GM19467 (cell line): ENCODE results near the gene FEV.
"Not testable (repeated sequence)": the region's sequence is repeated elsewhere in the genome, so short reads cannot be mapped to it uniquely, and the experiment has no call there.

Experiments
- ATAC-seq: cut with Tn5 transposase; IDR thresholded peaks from one replicate; pipeline ENCODE4 v1.9.1; 2021; ENCODE audit warnings: mild to moderate bottlenecking, moderate library complexity; ENCODE audit not compliant: unreplicated experiment

The FEV gene

DNA sequence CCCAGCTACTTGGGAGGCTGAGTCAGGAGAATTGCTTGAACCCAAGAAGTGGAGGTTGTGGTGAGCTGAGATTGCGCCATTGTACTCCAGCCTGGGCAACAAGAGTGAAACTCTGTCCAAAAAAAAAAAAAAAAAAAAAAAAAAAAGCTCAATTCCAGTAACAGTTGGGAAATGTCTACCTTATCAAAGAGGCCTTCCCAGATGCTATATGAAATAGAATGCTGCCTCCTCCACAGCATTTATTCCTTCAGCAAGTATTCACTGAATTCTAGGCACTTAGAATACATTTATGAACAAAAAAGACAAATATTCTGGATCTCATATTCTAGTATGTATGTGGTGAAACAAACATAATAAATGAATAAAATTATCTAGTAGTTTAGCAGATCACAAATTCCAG lies 38.4 kb downstream of the FEV start:
- ATAC-seq, result no peak

DNA sequence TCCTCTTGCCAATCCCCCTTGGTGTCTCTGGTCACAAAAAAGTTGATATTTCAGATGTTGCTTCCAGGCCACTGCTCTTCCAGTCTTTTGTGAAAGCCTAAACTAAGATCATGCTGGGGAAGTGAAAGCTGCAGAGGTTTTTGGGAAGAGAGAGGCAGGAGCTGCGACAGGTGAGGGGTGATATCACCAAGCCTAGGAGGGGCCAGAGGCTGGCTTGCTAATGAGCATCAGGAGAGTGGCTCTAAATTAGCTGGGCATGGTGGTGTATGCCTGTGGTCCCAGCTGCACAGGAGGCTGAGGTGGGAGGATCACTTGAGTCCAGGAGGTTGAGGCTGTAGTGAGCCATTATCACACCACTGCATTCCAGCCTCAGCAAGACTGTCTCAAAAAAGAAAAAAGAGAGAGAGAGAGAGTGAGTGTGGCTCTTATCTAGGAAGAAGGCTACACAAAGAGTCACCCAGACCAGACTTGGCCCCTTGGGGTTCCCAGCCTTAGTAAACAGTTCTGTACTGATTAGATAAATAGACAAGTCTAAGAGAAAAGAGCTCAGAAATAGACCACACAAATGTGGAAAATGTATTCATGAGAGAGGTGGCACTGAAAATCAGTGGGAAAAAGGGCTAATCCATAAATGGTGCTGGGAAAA lies 40.1 kb downstream of the FEV start:
- no peak for ATAC-seq

DNA sequence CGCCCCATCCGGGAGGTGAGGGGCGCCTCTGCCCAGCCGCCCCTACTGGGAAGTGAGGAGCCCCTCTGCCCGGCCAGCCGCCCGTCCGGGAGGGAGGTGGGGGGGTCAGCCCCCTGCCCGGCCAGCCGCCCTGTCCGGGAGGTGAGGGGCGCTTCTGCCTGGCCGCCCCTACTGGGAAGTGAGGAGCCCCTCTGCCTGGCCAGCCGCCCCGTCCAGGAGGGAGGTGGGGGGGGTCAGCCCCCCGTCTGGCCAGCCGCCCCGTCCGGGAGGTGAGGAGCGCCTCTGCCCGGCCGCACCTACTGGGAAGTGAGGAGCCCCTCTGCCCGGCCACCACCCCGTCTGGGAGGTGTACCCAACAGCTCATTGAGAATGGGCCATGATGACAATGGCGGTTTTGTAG lies 53.2 kb downstream of the FEV start:
- not testable (repeated sequence) for ATAC-seq
